ENCODE data around the gene IL3RA.
A peak's percentile ranks its signal among the peaks of the same experiment; 100 is the strongest.
"Not testable (repeated sequence)": the region's sequence is repeated elsewhere in the genome, so short reads cannot be mapped to it uniquely, and the experiment has no call there.

The IL3RA gene

GRCh38 chrX:1330605-1331004 is 6.0 kb upstream of the IL3RA start:
- no peak for DNase-seq (ENCODE audit: low spot score)

- not testable (repeated sequence) for DNase-seq (ENCODE audit: low spot score)
Measured at GRCh38 chrX:1332433-1332832, 4.2 kb upstream of the IL3RA start.

- DNase-seq (ENCODE audit: low spot score) = no peak
Measured at GRCh38 chrX:1334854-1335253, 1.7 kb upstream of the IL3RA start.

- DNase-seq (ENCODE audit: low spot score) = no peak
Measured at GRCh38 chrX:1336948-1337779, 579 bp downstream of the IL3RA start.

- no peak for DNase-seq (ENCODE audit: low spot score)
Measured at GRCh38 chrX:1341545-1342184, 5.1 kb downstream of the IL3RA start.

GRCh38 chrX:1349606-1350005 is 13.0 kb downstream of the IL3RA start:
- DNase-seq (ENCODE audit: low spot score) = not testable (repeated sequence)

- no peak for DNase-seq (ENCODE audit: low spot score)
Measured at GRCh38 chrX:1351981-1352714, 15.6 kb downstream of the IL3RA start.

- no peak for DNase-seq (ENCODE audit: low spot score)
Measured at GRCh38 chrX:1354036-1355019, 17.7 kb downstream of the IL3RA start.

- DNase-seq (ENCODE audit: low spot score) = no peak
Measured at GRCh38 chrX:1355131-1356046, 18.8 kb downstream of the IL3RA start.

GRCh38 chrX:1357993-1358392 is 21.4 kb downstream of the IL3RA start:
- DNase-seq (ENCODE audit: low spot score) = no peak

- no peak for DNase-seq (ENCODE audit: low spot score)
Measured at GRCh38 chrX:1358793-1359476, 22.4 kb downstream of the IL3RA start.

GRCh38 chrX:1359477-1359873 is 22.9 kb downstream of the IL3RA start:
- DNase-seq (ENCODE audit: low spot score) = no peak

GRCh38 chrX:1360171-1360570 is 23.6 kb downstream of the IL3RA start:
- DNase-seq (ENCODE audit: low spot score) = no peak

GRCh38 chrX:1361275-1361674 is 24.7 kb downstream of the IL3RA start:
- DNase-seq (ENCODE audit: low spot score) = no peak

- no peak for DNase-seq (ENCODE audit: low spot score)
Measured at GRCh38 chrX:1361910-1362309, 25.3 kb downstream of the IL3RA start.

GRCh38 chrX:1366363-1366762 is 29.8 kb downstream of the IL3RA start:
- DNase-seq (ENCODE audit: low spot score) = not testable (repeated sequence)

GRCh38 chrX:1368385-1368698 is 31.8 kb downstream of the IL3RA start:
- no peak for DNase-seq (ENCODE audit: low spot score)

- DNase-seq (ENCODE audit: low spot score) = no peak
Measured at GRCh38 chrX:1378306-1378759, 41.7 kb downstream of the IL3RA start.

GRCh38 chrX:1380672-1381233 is 44.2 kb downstream of the IL3RA start:
- DNase-seq (ENCODE audit: low spot score) = peak; percentile 17
